Testis (tissue), 2 donors: ENCODE data around the gene AP5B1.

Source experiments
- POLR2A ChIP-seq: fragments of 450-650 bp; IDR thresholded peaks from one replicate; pipeline ENCODE4 v1.6.1; 2017; ENCODE audit warnings: antibody characterized with exemption, mild to moderate bottlenecking, moderate library complexity
- TF ChIP-seq, protein P1 (sequence below), 3 experiments: fragments of 450-650 bp in 2 of 3; fragments of 200-600 bp in 1 of 3; sonication (generic) in 1 of 3; IDR thresholded peaks; one replicate each; pipeline ENCODE4 v1.5.1; 2016 to 2019; ENCODE audit warnings: antibody characterized with exemption in 3 of 3, mild to moderate bottlenecking in 2 of 3, moderate library complexity in 1 of 3

DNA sequence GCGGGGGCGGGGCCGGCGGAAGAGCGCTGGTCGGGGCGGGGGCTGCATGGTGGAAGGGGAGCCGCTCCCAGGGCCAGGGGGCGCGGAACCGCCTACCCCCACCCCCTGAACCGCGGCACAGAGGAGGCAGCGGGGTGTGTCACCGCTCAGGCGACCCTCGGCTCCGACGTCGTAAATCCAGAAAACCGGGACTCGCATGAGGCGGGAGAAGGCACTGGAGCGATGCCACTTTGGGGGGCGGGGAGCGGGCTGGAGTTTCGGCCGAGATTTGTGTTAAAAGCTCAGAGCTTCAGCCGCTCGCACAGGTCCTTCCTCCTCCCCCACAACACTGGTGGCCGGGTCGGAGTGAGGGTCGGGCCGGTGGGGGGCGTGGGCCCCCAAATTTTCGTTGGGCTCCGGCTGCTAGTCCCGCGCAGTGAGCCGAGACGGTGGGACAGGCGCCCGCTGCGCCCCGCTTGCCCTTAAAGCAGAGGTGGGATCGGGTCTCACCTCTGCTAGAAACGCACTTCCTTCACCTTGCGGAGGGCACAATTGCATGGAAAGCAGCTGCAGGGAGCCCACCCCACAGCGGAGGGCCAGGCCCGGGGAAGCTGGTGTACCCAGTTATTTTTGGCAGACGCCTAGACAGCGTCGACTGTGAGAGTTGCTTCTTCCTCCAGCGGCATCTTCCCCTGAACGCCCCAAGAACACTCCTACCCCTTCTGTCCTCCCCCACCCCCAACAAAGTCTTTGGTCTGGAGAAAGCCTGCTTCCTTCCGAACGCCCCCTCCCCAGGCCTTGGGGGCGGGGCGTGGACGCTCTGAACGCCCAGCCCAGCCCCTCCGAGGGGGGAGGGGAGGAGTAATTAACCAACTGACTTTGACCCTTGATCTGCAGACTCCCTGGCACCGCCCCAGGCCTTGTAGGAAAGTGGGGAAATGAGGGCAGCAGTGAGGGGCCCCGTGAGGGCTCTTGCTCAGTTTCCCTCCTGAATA lies 7.2 kb upstream of the AP5B1 start:
- no peak for TF ChIP-seq POLR2A
- TF ChIP-seq, protein P1, sequence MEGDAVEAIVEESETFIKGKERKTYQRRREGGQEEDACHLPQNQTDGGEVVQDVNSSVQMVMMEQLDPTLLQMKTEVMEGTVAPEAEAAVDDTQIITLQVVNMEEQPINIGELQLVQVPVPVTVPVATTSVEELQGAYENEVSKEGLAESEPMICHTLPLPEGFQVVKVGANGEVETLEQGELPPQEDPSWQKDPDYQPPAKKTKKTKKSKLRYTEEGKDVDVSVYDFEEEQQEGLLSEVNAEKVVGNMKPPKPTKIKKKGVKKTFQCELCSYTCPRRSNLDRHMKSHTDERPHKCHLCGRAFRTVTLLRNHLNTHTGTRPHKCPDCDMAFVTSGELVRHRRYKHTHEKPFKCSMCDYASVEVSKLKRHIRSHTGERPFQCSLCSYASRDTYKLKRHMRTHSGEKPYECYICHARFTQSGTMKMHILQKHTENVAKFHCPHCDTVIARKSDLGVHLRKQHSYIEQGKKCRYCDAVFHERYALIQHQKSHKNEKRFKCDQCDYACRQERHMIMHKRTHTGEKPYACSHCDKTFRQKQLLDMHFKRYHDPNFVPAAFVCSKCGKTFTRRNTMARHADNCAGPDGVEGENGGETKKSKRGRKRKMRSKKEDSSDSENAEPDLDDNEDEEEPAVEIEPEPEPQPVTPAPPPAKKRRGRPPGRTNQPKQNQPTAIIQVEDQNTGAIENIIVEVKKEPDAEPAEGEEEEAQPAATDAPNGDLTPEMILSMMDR (IDR thresholded peaks at IDR 0.05): no peak
